Uterus (tissue), 4 donors: Measurements from ENCODE around the gene ACTN1. TPM values are rescaled to one million over a fixed set of nuclear protein-coding genes. Genes with fewer than 3 reads are reported as not detected.

Experiments
- DNase-seq, 2 donors: peaks; one replicate each; pipeline ENCODE4 v3.0.0-alpha.2; 2019 to 2020
- H3K27ac ChIP-seq, 2 donors: fragments of 200-600 bp; sonication (generic); 1 replicate in 1 of 2; 2 replicates in 1 of 2; pipeline ENCODE4 v1.5.1; 2016 to 2018
- H3K27me3 ChIP-seq, 2 donors: fragments of 200-600 bp; sonication (generic); one replicate each; pipeline ENCODE4 v1.5.1; 2018 to 2019; ENCODE audit warnings: control low read depth in 1 of 2
- H3K36me3 ChIP-seq, 2 donors: fragments of 200-600 bp; sonication (generic); one replicate each; pipeline ENCODE4 v1.5.1; 2019; ENCODE audit warnings: control low read depth in 1 of 2
- H3K4me1 ChIP-seq, 2 donors: fragments of 200-600 bp; sonication (generic); one replicate each; pipeline ENCODE4 v1.5.1; 2018 to 2019; ENCODE audit warnings: control low read depth in 1 of 2
- H3K4me3 ChIP-seq, 2 donors: fragments of 200-600 bp; sonication (generic); 1 replicate in 1 of 2; 2 replicates in 1 of 2; pipeline ENCODE4 v1.5.1; 2018 to 2019; ENCODE audit warnings: mild to moderate bottlenecking in 1 of 2
- H3K9me3 ChIP-seq, 2 donors: fragments of 200-600 bp; sonication (generic); one replicate each; pipeline ENCODE4 v1.5.1; 2019; ENCODE audit warnings: control low read depth in 1 of 2
- CTCF ChIP-seq, 4 experiments: fragments of 200-600 bp in 2 of 4; fragments of 450-650 bp in 2 of 4; sonication (generic) in 2 of 4; IDR thresholded peaks; one replicate each; pipeline ENCODE4 v1.5.1; 2016 to 2019; ENCODE audit warnings: antibody characterized with exemption in 4 of 4, mild to moderate bottlenecking in 2 of 4, moderate library complexity in 1 of 4
- POLR2A ChIP-seq, 2 donors: fragments of 450-650 bp; IDR thresholded peaks; one replicate each; pipeline ENCODE4 v1.6.1; 2016; ENCODE audit warnings: antibody characterized with exemption in 2 of 2, mild to moderate bottlenecking in 1 of 2, moderate library complexity in 1 of 2
- intact Hi-C: fragments of 100-400 bp; cut with DNase I; formaldehyde crosslinking; loops from one replicate; pipeline ENCODE4 v1.15.1; 2023; ENCODE audit warnings: low total_unique reads
- total RNA-seq, 4 donors: library from RNA; depleted of rRNA in 3 of 4; stranded (reverse); fragments of >200 nt in 3 of 4; gene quantifications; one replicate each; pipeline versions ENCODE4 v1.1.0 to v1.2.4, GENCODE V29; 2014 to 2023
- donor health status: DM: yes; HTN: yes; CAD: no.

Gene ACTN1
- total RNA-seq, 4 donors from 2014 or later: 147 to 538 (median 343) TPM

DNA sequence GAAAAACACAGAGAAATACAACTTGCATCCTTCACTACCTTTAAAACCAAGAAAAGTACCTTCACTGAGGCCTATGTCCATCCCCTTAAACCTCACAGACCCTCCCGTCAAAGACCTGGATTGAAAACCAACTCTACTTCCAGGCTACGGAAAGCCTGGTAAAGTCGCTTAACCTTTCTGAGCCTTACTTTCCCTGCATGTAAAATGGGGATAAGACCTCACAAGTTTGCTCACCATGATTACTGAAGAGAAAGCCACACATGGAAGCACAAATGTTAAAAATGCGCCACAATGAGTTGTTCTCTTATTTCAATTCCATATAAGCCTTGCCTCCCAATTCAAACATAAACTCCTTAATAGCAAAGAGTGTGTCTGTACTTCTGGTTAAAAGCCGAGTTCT, 8.4 kb downstream of the ACTN1 start:
- no peak for DNase-seq
- H3K9me3 ChIP-seq: no peaks in the 10 kb centered on the region
- TF ChIP-seq POLR2A (IDR thresholded peaks at IDR 0.05) (no peak), CTCF (IDR thresholded peaks at IDR 0.05) (no peak)
- no peaks in the 10 kb centered on the region for H3K27me3 ChIP-seq
- peaks cover 36 to 45% of the 10 kb centered on the region in 2 donors for H3K4me1 ChIP-seq
- no peaks in the 10 kb centered on the region for H3K36me3 ChIP-seq
- H3K27ac ChIP-seq: peak overlapping the region; percentile 78 to 97
- intact Hi-C loops: no loop called here
- H3K4me3 ChIP-seq: no peak overlapping the region

DNA sequence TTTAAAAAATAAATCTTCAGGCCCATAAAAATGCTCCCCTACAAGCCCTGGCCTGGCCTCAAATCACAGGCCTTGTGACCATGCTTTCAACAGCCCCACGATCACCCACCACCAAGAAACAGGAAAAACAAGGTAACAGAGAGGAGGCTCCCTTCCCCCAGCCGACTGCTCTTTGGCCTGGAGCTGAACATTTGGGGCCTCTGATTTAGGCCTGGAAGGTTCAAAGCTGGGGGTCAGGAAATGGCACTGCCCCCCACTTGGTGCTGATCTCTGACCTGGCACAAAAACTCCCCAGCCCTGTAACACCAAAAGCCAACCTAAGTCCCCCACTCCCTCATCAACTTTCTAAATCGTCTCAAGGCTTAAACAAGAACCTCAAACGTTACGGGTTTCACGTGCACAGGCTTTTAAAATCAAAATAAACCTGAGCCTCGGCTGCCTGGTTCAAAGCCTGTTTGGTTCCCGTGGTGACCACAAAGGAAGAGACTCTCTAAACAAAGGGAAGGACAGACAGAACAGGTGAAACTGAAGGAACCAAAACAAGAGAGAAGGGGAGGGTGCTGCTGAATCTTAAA, 9.0 kb downstream of the ACTN1 start:
- peak in 1 of 2 donors; percentile 53 for DNase-seq
- TF ChIP-seq CTCF (IDR thresholded peaks at IDR 0.05): no peak
- no peak for TF ChIP-seq POLR2A (IDR thresholded peaks at IDR 0.05)
- intact Hi-C loops: no loop called here
- Histone ChIP-seq H3K4me3 (no peak overlapping the region), H3K27ac (peak overlapping the region; percentile 78 to 97), H3K9me3 (no peaks in the 10 kb centered on the region), H3K36me3 (no peaks in the 10 kb centered on the region), H3K27me3 (no peaks in the 10 kb centered on the region), H3K4me1 (peaks cover 38 to 48% of the 10 kb centered on the region in 2 donors)

DNA sequence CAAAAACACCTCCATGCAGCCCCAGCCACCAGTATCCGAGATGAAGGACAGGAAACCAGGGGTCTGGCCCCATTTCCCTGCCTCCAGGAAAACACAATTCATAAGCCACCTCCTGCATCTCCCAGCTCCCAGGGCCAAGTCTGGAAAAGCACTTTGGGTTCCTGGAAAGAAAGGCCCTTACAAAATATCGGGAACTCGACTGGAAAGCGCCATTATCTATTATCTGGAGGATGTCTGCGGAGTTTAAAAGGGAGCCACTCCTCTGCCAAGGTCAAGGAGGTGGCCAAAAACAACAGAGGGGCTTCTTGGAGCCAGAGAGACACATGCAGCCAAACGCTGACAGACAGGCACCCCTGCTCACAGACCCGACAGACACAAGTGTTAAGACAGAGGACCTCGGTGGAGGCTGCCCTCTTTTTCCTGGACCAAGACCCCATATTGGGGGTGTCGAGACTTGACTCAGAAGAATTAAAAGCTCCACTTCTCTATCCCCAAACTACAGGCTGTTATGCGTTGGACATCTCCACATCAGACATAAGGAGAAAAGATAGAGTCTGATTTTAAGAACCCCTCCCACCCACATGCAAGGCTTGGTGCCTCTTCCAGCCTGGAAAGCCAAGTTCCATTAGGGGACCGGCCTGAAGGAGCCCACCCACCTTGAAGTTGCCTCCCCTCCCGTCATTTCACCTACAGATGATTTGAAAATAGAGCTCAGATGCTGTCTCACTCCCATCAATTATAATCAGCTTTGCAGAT, 9.6 kb downstream of the ACTN1 start:
- TF ChIP-seq CTCF (IDR thresholded peaks at IDR 0.05) (no peak), POLR2A (IDR thresholded peaks at IDR 0.05) (no peak)
- peak in 1 of 2 donors; percentile 24 for DNase-seq
- intact Hi-C loops: loop anchor here (10.0 kb wide), 1 partner anchor 55 kb away; no protein-coding TSS in a partner anchor
- H3K36me3 ChIP-seq: no peaks in the 10 kb centered on the region
- peaks cover 45 to 46% of the 10 kb centered on the region in 2 donors for H3K4me1 ChIP-seq
- H3K27me3 ChIP-seq: no peaks in the 10 kb centered on the region
- peak overlapping the region; percentile 78 to 97 for H3K27ac ChIP-seq
- H3K4me3 ChIP-seq: no peak overlapping the region
- no peaks in the 10 kb centered on the region for H3K9me3 ChIP-seq

DNA sequence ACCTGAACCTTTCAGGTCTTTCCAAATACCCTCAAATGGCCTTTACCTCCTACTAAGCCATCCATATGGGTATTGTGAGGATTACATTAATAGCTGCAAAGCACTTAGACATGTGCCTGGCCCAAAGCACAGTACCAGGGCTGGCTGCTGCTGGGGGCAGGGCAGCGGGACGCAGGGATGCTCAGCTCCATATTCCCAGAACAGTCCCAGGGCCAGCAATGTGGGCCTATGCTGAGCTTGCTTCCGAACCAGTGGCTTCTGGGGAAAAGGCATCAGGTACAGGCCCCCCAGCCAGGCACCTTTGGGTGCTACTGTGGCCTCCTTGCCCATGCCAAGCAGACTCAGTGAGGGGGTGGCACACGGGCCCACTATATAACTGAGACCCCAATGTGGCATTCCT, 10.4 kb downstream of the ACTN1 start:
- intact Hi-C loops: loop anchor here (10.0 kb wide), 1 partner anchor 54 kb away; no protein-coding TSS in a partner anchor
- peaks cover 41 to 52% of the 10 kb centered on the region in 2 donors for H3K4me1 ChIP-seq
- no peak for TF ChIP-seq POLR2A (IDR thresholded peaks at IDR 0.05)
- no peak for TF ChIP-seq CTCF (IDR thresholded peaks at IDR 0.05)
- no peaks in the 10 kb centered on the region for H3K36me3 ChIP-seq
- no peak overlapping the region for H3K4me3 ChIP-seq
- DNase-seq: no peak
- no peaks in the 10 kb centered on the region for H3K9me3 ChIP-seq
- H3K27me3 ChIP-seq: no peaks in the 10 kb centered on the region
- H3K27ac ChIP-seq: peak overlapping the region; percentile 78 to 97

- no peak for TF ChIP-seq CTCF (IDR thresholded peaks at IDR 0.05)
- TF ChIP-seq POLR2A (IDR thresholded peaks at IDR 0.05): no peak
- H3K9me3 ChIP-seq: no peaks in the 10 kb centered on the region
- intact Hi-C loops: loop anchor here (10.0 kb wide), 1 partner anchor 53 kb away; no protein-coding TSS in a partner anchor
- no peaks in the 10 kb centered on the region for H3K27me3 ChIP-seq
- no peaks in the 10 kb centered on the region for H3K36me3 ChIP-seq
- no peak for DNase-seq
- H3K4me1 ChIP-seq: peaks cover 35 to 54% of the 10 kb centered on the region in 2 donors
- no peak overlapping the region for H3K4me3 ChIP-seq
- H3K27ac ChIP-seq: peak overlapping the region; percentile 78 to 97
Observed at GRCh38 chr14:68968051-68968450, 11.1 kb downstream of the ACTN1 start.
